Epidermal melanocyte (primary cell): ENCODE data around the gene LCK.

Experiments
- DNase-seq: peaks from one replicate; pipeline ENCODE4 v3.0.0; 2011; ENCODE audit warnings: low spot score; ENCODE audit not compliant: insufficient read length

Gene LCK

GRCh38 chr1:32250893-32251716 is at the start of gene LCK:
Gene LCK, plus strand, starts transcription at chr1:32251265. Its CDS starts 23,065 bp downstream, at chr1:32274330.
- no peak for DNase-seq

- no peak for DNase-seq
These were observed 46.1 kb upstream of the LCK start for GRCh38 chr1:32204943-32205361.

- peak; percentile 80 for DNase-seq
These were observed 45.4 kb upstream of the LCK start, which contains the start of gene IQCC for GRCh38 chr1:32205401-32206370. Gene IQCC, plus strand, starts transcription at chr1:32205671. Its CDS starts 11 bp downstream, at chr1:32205682.

GRCh38 chr1:32208469-32208868 is 42.6 kb upstream of the LCK start:
- no peak for DNase-seq

- DNase-seq: no peak
These were observed 42.2 kb upstream of the LCK start, which contains the start of gene DCDC2B for GRCh38 chr1:32208891-32209328. Gene DCDC2B, plus strand, starts transcription at chr1:32209089. Its CDS starts 5 bp downstream, at chr1:32209094.

GRCh38 chr1:32215629-32216480 is 35.2 kb upstream of the LCK start:
- peak; percentile 53 for DNase-seq

GRCh38 chr1:32216566-32216965 is 34.5 kb upstream of the LCK start:
- DNase-seq: no peak

- DNase-seq: peak; percentile 51
These were observed 32.0 kb upstream of the LCK start for GRCh38 chr1:32219022-32219421.

GRCh38 chr1:32220746-32221580 is 30.1 kb upstream of the LCK start:
- DNase-seq: no peak

- no peak for DNase-seq
These were observed 29.5 kb upstream of the LCK start for GRCh38 chr1:32221581-32221979.

GRCh38 chr1:32221980-32222755 is 28.9 kb upstream of the LCK start, which contains the start of the genes EIF3I and TMEM234:
Gene EIF3I, plus strand, starts transcription at chr1:32222407. Its CDS starts 35 bp downstream, at chr1:32222442.
Gene TMEM234, minus strand, starts transcription at chr1:32222353. Its CDS starts 31 bp downstream, at chr1:32222322.
- DNase-seq: peak; percentile 90

GRCh38 chr1:32223683-32224082 is 27.4 kb upstream of the LCK start:
- DNase-seq: no peak

- DNase-seq: no peak
These were observed 26.8 kb upstream of the LCK start for GRCh38 chr1:32224285-32224684.

GRCh38 chr1:32228771-32229170 is 22.3 kb upstream of the LCK start:
- DNase-seq: no peak

GRCh38 chr1:32231843-32232432 is 19.1 kb upstream of the LCK start:
- no peak for DNase-seq

GRCh38 chr1:32232558-32233304 is 18.3 kb upstream of the LCK start:
- DNase-seq: no peak

- DNase-seq: no peak
These were observed 16.3 kb upstream of the LCK start for GRCh38 chr1:32234792-32235191.

- DNase-seq: no peak
These were observed 11.7 kb upstream of the LCK start for GRCh38 chr1:32239337-32239736.
